ENCODE data around the gene NUDT6.
"Not testable (repeated sequence)": the region's sequence is repeated elsewhere in the genome, so short reads cannot be mapped to it uniquely, and the experiment has no call there.

The NUDT6 gene

DNA sequence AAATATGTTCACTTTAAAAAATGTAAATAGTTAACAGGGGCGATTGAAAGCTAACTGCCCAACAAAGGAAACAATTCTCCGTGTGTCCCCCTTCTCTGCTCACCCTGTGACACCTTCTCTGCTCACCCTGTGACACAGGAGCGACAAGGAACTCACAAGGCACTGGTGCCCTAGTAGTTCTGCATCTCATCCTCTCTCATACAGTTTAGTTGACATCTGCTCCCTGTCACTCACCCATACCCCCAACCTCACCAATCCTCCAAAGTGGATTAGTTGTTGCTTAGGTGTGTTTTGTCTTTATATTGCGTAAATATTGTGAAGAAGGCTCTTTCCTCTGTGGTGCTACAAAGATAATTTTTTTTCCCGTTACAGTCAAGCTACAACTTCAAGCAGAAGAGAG, 46.4 kb downstream of the NUDT6 start:
- DNase-seq (ENCODE audit: low spot score): no peak

DNA sequence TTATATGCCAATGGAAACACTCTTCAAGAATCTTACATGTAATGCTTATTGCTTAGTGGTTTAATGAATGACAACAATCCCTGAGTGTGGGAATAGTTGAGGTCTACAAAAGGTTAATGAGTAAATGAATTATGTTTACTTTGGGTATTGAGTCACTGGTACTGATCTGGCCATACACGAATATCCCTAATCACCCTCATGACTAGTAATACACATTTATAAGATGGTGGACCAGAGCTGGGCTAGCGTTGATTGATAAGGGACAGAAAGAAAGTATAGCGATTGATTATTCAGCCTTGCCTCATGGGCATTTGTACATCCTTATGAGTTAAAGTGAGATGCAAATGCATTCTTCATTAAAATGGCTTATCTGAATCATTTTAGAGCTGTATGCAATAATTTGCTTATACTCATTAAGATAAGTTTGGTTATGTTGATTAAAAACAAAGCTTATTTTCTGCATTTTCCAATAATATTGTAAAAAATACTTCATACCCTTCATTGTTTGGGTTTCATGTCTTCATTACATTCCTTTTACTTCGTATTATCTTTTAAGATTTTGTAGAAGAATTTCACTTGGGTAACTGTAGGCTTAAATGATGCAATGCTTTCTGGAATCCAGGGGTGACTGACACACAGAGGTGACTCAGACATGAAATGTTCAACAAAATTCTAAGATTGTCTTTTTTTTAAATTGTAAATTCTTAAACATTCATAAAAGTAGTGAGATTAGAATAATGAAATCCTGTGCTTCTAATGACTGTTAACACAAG, 48.4 kb downstream of the NUDT6 start:
- DNase-seq (ENCODE audit: low spot score): no peak

DNA sequence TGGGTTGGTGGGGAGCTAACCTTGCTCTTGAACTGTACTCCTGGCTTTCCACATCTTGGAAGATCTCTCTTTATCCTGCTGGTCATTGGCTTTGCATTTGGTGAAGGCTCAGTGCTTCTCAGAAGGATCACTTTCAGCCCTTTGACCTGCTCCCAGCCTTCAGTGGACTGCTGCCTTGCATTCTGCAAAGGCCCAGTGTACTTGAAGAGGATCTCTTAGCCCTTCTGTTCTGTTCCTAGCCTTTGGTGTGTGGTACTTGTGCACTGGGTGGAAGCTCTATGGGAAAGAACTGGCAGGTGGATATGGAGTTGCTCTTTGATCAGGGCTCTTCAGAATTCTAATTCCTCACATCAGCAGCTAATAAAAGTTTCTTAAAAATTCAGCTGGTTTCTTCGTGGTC, 49.3 kb downstream of the NUDT6 start:
- no peak for DNase-seq (ENCODE audit: low spot score)

DNA sequence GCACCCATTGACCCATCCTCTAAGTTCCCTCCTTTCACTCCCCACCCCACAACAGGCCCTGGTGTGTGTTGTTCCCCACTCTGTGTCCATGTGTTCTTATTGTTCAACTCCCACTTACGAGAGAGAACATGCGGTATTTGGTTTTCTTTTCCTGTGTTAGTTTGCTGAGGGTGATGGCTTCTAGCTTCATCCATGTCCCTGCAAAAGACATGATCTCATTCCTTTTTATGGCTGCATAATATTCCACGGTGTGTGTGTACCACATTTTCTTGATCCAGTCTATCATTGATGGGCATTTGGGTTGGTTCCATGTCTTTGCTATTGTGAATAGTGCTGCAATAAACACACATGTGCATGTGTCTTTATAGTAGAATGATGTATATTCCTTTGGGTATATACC, 54.2 kb downstream of the NUDT6 start:
- not testable (repeated sequence) for DNase-seq (ENCODE audit: low spot score)

DNA sequence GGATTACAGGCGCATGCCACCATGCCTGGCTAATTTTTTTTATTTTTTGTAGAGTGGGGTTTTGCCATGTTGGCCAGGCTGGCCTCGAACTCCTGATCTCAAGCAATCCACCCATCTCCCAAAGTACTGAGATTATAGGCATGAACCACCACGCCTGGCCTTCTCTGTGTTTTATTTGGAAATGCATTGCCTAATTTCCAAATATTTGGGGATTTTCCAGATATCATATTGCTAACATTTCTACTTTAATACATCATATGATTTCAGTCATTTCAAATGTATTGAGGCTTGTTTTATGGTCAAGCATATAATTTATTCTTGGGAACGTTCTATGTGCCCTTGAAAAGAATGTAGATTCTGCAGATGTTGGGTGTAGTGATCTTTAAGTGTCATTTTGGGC, 57.0 kb downstream of the NUDT6 start:
- DNase-seq (ENCODE audit: low spot score): no peak

DNA sequence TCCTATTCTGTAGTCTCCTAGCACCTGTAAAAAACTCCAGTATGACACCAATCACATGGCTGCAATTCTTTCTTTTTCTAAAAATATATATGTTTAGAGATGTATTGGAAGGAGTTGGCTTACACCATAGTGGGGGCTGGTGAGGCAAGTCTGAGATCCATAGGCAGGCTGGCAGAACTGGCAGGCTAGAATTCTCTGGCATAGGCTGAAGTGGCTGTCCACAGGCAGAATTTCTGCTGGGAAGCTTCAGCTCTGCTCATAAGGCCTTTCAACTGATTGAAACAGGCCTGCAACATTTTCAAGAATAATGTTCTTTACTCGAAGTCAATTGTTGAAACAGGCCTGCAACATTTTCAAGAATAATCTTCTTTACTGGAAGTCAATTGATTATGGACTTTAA, 58.8 kb downstream of the NUDT6 start:
- DNase-seq (ENCODE audit: low spot score): no peak

DNA sequence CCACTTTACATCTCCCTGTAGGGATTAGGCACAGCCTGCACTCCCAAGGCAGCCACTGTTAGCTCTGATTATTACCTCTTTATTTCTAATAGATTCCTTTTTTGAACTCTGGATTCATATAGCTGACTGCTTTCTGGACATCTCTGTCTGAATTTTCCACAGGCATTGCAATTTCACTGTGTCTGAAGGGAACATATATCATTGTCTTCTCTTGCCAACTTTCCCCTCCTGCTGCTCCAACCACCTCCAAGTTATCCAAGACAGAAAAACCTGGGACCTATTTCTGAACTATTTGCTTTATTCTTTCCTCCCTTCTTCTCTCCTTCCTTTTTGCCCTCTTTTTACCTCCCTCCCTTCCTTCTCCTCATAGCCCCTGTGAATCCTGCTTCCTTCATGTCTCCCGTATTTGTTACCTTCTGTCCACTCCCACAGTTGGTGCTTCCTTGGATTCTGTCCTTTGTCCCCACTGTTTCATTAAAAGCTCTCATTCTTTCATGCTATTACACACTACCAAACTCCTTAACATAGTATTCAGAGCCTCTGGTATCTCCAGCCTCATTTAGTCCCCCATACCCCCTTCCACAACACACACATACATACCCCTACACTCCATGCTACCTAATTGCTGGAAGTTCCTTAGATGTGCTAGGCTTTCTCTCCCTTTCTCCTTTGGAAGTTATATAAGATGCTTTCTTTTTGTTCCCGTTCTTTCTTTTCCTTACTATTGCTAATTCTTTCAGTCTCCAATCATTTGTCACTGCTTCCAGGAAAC, 61.0 kb downstream of the NUDT6 start:
- no peak for DNase-seq (ENCODE audit: low spot score)

DNA sequence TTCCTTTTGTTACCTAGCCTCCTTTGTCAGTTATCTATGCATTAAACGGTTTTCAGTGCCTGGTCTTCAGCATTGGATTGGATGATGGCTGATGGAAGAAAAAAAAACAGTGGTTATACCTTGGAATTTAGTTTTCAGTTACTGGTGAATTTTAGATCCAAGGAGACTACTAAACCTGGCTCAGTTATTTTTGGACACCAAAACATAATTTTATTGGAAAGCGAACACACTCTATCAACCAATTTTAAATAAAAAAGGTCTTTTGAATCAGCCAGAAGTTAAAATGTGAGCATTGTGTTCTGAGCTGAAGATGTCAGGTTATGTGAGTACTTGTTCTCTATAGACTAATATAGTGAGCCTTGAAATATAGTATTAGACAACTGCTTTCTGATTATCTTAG, 63.7 kb downstream of the NUDT6 start:
- DNase-seq (ENCODE audit: low spot score): no peak

DNA sequence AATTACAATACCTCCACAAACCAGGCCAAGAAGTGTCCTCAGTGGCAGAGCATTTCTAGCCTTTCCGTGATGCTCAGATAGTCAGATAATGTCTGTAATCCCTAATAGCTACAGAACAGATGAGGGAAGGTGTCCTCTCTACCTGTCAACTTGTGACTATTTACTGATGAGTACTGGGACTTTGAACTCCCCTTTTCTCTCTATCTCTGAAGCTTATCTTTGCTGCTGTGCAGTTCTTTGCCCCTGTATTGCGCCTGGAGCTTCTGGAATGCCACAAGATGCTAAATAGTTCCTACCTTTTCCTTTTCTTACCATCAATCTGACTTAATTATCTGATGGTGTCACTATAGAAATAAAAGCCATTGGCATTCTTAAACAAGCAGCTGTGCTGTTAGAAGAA, 65.2 kb downstream of the NUDT6 start:
- no peak for DNase-seq (ENCODE audit: low spot score)

DNA sequence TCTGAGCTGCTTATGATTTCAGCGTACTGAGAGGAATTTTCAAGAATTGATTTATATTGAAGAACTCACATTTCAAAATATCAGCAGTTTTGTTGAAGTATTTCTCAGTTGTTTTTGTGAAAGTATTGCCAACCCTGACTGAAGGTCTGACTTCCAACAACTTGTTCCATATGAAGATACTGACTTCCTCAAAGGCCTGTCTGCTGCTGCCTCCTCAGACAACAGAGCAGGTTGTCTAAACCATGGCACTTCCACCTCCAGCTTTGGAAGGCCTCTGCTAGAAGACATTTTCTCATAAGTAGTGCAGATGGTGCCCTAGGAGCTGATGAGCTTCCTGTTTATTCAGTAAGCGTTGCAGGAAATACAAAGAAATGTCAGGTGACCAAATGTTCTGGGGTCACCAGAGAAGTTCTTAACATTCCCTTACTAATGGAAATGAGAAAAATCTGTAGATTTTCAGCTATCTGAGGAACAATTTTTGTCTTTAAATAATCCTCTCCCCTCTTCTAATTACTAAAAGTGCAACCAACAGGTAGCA, 67.0 kb downstream of the NUDT6 start:
- DNase-seq (ENCODE audit: low spot score): peak; percentile 21

DNA sequence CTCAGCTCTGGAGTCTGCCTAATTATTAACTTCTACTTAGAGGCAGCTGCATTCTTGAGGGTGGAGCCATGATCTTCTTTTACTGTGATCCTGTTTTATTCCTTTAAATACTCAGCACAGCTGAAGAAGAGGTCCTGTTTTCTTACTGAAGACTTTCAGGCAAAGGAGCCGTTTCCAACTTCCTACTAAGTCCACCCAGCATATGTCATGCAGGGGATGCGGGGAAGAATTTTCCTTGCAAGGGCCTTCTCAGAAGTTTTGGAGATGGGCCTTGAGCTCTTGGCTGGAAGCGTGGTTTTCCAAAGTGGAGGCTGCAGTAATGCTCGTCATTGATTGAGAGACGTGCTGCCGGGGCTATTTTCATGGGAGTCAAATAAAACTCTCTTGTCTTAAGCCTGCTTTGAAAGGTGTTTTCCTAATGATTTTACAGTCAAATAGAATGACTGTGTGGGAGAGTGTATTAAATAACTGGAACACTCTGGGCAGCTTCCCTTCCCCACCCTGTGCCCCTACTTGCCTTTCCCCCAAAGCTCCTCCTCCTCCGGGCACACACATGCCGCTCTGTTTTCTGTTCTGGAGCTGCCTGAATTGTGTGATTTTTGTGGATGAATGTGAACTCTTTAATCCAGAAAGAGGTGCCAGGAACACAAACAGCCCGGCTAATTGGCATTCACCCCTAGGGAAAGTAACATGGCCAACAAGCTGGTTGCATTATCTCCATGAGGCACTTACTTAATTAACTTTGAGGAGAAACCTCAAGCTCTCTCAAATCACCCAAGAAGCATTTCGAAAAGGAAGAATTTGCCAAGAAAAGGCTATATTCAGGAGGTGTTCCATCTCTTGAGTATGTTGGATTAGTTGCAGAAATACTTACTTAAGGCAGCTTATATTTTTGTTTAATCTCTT, 67.7 kb downstream of the NUDT6 start:
- peak; percentile 87 for DNase-seq (ENCODE audit: low spot score)

DNA sequence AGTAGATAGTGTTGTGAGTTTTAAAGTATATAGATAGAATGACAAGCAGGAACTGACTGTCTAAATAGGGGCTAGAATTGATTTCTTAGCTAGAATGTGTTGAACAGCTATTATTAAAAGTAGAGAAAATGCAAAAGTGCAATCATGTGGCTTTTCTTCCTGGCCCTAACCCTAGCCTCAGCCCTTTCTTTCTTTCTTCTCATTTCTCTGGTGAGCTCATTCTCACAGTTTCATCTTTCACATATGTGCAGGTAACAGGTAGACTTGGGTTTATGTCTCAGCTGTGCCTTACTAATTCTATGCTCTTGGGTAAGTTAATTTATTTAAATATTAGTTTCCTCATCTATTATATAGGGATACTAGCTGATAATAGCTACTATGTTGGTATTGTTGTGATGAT, 70.8 kb downstream of the NUDT6 start:
- DNase-seq (ENCODE audit: low spot score): no peak

DNA sequence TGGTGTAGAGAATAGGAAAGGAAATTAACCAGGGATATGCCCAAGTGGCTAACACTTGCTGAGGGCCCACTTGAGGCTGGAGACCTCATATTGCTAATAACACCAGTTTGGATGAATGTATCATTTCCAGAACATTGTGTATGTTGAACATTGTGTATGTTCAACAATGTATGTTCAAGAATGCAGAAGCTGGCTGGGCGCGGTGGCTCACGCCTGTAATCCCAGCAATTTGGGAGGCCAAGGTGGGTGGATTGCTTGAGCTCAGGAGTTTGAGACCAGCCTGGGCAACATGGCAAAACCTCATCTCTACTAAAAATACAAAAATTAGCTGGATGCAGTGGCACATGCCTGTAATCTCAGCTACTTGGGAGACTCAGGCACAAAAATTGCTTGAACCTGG, 72.6 kb downstream of the NUDT6 start:
- DNase-seq (ENCODE audit: low spot score): not testable (repeated sequence)

DNA sequence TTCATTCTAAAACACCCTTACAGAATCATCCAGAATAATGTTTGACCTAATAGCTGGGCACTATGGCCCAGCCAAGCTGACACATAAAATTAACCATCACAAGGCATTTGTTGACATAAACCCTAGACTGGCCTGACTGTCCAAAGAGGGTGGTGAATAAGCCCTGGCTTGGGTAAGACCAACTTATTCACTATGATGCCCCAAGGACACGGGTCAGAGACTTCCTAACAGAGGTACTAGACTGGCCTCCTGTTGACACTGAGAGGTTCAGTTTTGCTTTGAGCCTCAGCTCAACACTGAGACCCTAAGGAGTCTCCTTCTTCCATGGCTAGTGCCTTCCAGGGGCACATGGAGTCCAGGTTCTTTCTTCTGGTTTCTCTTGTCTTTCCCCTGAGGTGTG, 74.5 kb downstream of the NUDT6 start:
- no peak for DNase-seq (ENCODE audit: low spot score)

DNA sequence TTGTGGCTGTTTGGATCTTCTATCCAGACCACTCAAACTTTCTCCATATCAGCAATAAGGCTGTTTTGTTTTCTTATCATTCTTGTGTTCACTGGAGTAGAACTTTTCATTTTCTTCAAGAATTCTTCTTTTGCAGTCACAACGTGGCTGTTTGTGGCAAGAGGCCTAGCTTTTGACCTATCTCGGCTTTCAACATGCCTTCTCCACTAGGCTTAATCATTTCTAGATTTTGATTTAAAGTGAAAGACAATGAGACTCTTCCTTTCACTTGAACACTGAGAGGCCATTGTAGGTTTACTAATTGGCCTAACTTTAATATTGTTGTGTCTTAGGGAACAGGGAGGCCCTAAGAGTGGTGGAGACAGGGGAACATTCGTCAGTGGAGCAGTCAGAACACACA, 76.6 kb downstream of the NUDT6 start:
- no peak for DNase-seq (ENCODE audit: low spot score)

DNA sequence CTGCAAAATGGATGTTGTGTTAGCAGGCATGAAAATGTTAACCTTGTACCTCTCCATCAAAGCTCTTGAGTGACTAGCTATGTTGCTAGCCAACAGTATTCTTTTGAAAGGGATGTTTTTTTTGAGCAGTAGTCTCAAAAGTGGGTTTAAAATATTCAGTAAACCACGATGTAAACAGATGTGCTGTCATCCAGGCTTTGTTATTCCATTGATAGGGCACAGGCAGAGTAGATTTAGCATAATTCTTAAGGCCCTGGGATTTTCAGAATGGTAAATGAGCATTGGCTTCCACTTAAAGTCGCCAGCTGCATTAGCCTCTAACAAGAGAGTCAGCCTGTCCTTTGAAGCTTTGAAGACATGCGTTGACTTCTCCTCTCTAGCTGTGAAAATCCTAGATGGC, 77.3 kb downstream of the NUDT6 start:
- DNase-seq (ENCODE audit: low spot score): no peak

DNA sequence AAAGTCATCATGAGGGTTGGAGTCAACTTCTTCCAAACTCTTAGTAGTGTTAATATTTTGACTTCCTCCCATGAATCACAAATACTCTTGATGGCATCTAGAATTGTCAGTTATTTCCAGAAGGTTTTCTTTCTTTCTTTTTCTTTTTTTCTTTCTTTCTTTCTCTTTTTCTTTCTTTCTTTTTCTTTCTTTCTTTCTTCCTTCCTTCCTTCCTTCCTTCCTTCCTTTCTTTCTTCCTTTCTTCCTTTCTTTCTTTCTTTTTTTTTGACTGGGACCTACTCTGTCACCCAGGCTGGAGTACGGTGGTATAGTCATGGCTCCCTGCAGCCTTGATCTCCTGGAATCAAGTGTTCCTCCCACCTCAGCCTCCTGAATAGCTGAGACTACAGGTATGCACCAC, 78.0 kb downstream of the NUDT6 start:
- not testable (repeated sequence) for DNase-seq (ENCODE audit: low spot score)

DNA sequence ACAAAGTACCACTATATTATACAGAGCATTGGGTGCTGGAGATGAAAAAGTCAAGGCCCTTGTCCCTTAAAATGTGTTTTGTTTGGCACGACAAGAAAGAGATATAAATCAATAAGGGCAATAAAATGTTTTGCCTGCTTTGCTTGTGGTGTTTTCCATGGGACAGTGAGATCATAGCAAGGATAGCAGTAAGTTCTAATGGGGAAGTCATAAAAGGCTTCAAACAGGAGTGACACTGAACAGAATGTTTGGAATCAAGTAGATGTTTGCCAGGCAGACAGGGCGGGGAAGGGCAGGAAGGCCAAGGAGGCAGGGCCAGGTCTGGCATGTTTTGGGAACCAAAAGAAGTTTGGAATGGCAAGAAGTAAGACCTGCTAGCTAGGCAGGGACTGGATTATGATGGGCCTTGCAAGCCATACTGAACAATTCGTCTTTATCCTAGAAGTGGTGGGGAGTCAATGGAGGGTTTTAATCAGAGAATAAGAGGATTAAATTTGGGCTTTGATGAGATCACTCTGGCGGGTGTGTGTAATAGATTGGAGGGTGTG, 79.3 kb downstream of the NUDT6 start:
- DNase-seq (ENCODE audit: low spot score): no peak

Measured in Ammon's horn (tissue), 1 donor.